Activated naive CD4-positive, alpha-beta T cell treated with anti-CD3 and anti-CD28 coated beads for 36 hours (primary cell): ENCODE data around the gene FHIT. TPM values are rescaled to one million over a fixed set of nuclear protein-coding genes. Genes with fewer than 3 reads are reported as not detected.
"Not testable (repeated sequence)": the region's sequence is repeated elsewhere in the genome, so short reads cannot be mapped to it uniquely, and the experiment has no call there.

Source experiments
- CTCF ChIA-PET: fragments of 350-600 bp; sonication (Branson Sonifier 250); formaldehyde crosslinking; loops from one replicate; lab custom pipeline; 2021; ENCODE audit warnings: antibody characterized with exemption; lab: Charles Lee
- DNase-seq: peaks from one replicate; pipeline ENCODE4 v3.0.0-alpha.2; 2020
- H3K27ac Mint-ChIP-seq: one replicate; pipeline ENCODE4 v1.8.0; 2021; ENCODE audit warnings: mild to moderate bottlenecking, mixed read lengths
- H3K27me3 Mint-ChIP-seq: one replicate; pipeline ENCODE4 v1.8.0; 2021; ENCODE audit warnings: low read depth, mixed read lengths
- H3K36me3 Mint-ChIP-seq: one replicate; pipeline ENCODE4 v1.8.0; 2021; ENCODE audit warnings: low read depth, mixed read lengths
- H3K4me1 Mint-ChIP-seq: one replicate; pipeline ENCODE4 v1.8.0; 2021; ENCODE audit warnings: low read depth, mixed read lengths
- H3K4me3 Mint-ChIP-seq: one replicate; pipeline ENCODE4 v1.8.0; 2021; ENCODE audit warnings: mild to moderate bottlenecking, moderate library complexity, mixed read lengths
- H3K9me3 Mint-ChIP-seq: one replicate; pipeline ENCODE4 v1.8.0; 2021; ENCODE audit warnings: mixed read lengths
- intact Hi-C: fragments of 100-400 bp; cut with micrococcal nuclease; formaldehyde crosslinking; loops from one replicate; pipeline ENCODE4 v1.15.1; 2023
- total RNA-seq, 2 experiments: library from RNA; stranded (reverse); gene quantifications; one replicate each; pipeline ENCODE4 v1.2.3, GENCODE V29; 2021

FHIT gene
- total RNA-seq, 2 experiments from 2014 or later, result 20.2 to 22.7 TPM

DNA sequence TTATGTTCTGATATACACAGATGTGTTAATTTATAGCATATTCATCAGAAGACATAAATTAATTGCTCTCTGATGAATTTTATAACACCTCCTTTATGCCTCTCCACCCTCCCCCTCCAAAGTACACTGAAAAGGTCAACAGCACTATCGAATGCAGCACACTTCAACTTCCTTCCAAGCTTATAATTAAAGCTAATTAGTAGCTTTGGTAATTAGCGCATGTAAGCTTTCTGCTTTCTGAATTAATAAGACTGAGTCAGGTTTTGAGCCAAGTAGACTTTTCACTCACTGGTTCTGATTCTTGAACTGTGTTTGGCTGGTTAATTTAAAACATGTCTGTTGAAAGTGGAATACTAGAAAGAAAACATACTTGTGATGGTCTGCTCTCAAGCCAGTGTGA lies 1440.6 kb downstream of the FHIT start:
- peaks cover 25% of the 10 kb centered on the region for H3K4me1 Mint-ChIP-seq
- H3K9me3 Mint-ChIP-seq, result no peaks in the 10 kb centered on the region
- CTCF ChIA-PET, result interaction anchor here (0.5 to 3.4 kb wide), 8 partner anchors 39 to 235 kb away, joined by 3 to 25 read pairs (median 4); no protein-coding TSS in a partner anchor
- no peaks in the 10 kb centered on the region for H3K27me3 Mint-ChIP-seq
- H3K27ac Mint-ChIP-seq, result no peak overlapping the region
- H3K36me3 Mint-ChIP-seq, result peaks cover 13% of the 10 kb centered on the region
- no peak overlapping the region for H3K4me3 Mint-ChIP-seq
- no peak for DNase-seq
- intact Hi-C loops, result loop anchor here (5.0 kb wide), 1 partner anchor 498 kb away; no protein-coding TSS in a partner anchor

- DNase-seq, result no peak
- Mint-ChIP-seq H3K27me3 (no peaks in the 10 kb centered on the region), H3K9me3 (no peaks in the 10 kb centered on the region), H3K4me1 (peaks cover 25% of the 10 kb centered on the region), H3K36me3 (peaks cover 6% of the 10 kb centered on the region), H3K4me3 (no peak overlapping the region), H3K27ac (no peak overlapping the region)
- intact Hi-C loops, result loop anchor here (1.0 to 5.0 kb wide), 3 partner anchors 235 to 598 kb away; no protein-coding TSS in a partner anchor
- CTCF ChIA-PET, result interaction anchor here (0.5 to 3.4 kb wide), 9 partner anchors 29 to 234 kb away, joined by 3 to 25 read pairs (median 4); no protein-coding TSS in a partner anchor
Observed at GRCh38 chr3:59809710-59810444, 1441.4 kb downstream of the FHIT start.

GRCh38 chr3:59809016-59809415 lies 1442.2 kb downstream of the FHIT start:
- no peaks in the 10 kb centered on the region for H3K27me3 Mint-ChIP-seq
- peaks cover 25% of the 10 kb centered on the region for H3K4me1 Mint-ChIP-seq
- H3K36me3 Mint-ChIP-seq, result peaks cover 5% of the 10 kb centered on the region
- H3K27ac Mint-ChIP-seq, result no peak overlapping the region
- no peak overlapping the region for H3K4me3 Mint-ChIP-seq
- no peak for DNase-seq
- CTCF ChIA-PET, result interaction anchor here (0.7 to 3.4 kb wide), 4 partner anchors 38 to 621 kb away, joined by 3 to 25 read pairs (median 6); no protein-coding TSS in a partner anchor
- H3K9me3 Mint-ChIP-seq, result no peaks in the 10 kb centered on the region
- intact Hi-C loops, result loop anchor here (1.0 kb wide), 2 partner anchors 234 to 597 kb away; no protein-coding TSS in a partner anchor

- no peak overlapping the region for H3K27ac Mint-ChIP-seq
- H3K4me1 Mint-ChIP-seq, result peaks cover 24% of the 10 kb centered on the region
- no peak overlapping the region for H3K4me3 Mint-ChIP-seq
- H3K9me3 Mint-ChIP-seq, result no peaks in the 10 kb centered on the region
- CTCF ChIA-PET, result interaction anchor here (0.7 to 3.4 kb wide), 4 partner anchors 37 to 620 kb away, joined by 3 to 25 read pairs (median 6); no protein-coding TSS in a partner anchor
- peaks cover 4% of the 10 kb centered on the region for H3K36me3 Mint-ChIP-seq
- H3K27me3 Mint-ChIP-seq, result no peaks in the 10 kb centered on the region
- DNase-seq, result no peak
- intact Hi-C loops, result no loop called here
Observed at GRCh38 chr3:59808446-59808845, 1442.8 kb downstream of the FHIT start.

DNA sequence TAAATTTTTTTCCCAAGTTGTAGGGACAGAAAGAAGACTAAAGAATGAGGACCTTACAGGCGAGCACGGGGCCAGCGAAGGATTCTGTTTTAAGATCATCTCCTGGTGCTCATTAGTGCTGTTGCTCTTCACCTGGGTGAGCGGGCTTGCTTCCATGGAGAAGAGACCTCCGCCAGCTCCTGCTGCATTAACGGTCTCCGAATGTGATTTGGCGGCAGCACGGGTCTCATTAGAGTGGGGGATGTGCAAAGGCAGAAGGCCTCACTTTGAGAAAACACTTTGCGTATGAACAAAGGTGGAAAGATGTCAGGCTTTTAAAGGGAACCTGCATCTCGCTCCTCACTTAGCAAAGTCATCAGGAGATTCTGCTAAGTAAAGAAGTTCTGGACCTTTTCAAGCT lies 1448.0 kb downstream of the FHIT start:
- Mint-ChIP-seq H3K36me3 (peaks cover 3% of the 10 kb centered on the region), H3K9me3 (no peaks in the 10 kb centered on the region), H3K27me3 (no peaks in the 10 kb centered on the region), H3K27ac (no peak overlapping the region), H3K4me1 (peaks cover 19% of the 10 kb centered on the region), H3K4me3 (no peak overlapping the region)
- intact Hi-C loops, result no loop called here
- CTCF ChIA-PET, result no interaction called here
- DNase-seq, result no peak

GRCh38 chr3:59802453-59802852 lies 1448.8 kb downstream of the FHIT start:
- H3K36me3 Mint-ChIP-seq, H3K27ac Mint-ChIP-seq, H3K4me3 Mint-ChIP-seq, H3K9me3 Mint-ChIP-seq, H3K27me3 Mint-ChIP-seq, intact Hi-C loops, DNase-seq, CTCF ChIA-PET: not testable (repeated sequence)
- H3K4me1 Mint-ChIP-seq, result peaks cover 22% of the 10 kb centered on the region

DNA sequence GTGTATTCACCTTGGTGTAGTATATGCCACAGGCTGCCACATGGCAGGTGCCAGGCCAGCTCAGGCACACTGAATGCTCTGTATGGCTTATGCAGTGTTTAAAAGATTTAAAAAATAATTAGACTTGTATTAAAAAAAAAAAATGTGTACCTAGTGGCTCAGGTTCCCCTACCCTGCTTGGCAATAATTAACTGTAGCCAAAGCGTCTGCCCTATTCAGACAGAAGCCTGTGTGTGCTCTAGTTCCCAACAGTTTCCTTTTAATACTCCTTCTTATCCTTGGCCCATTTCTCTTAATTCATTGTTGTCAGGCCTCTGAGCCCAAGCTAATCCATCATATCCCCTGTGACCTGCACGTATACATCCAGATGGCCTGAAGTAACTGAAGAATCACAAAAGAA lies 1449.2 kb downstream of the FHIT start:
- Mint-ChIP-seq H3K27ac (no peak overlapping the region), H3K36me3 (peaks cover 3% of the 10 kb centered on the region), H3K9me3 (no peaks in the 10 kb centered on the region), H3K4me3 (no peak overlapping the region), H3K27me3 (no peaks in the 10 kb centered on the region), H3K4me1 (peaks cover 22% of the 10 kb centered on the region)
- intact Hi-C loops, result no loop called here
- CTCF ChIA-PET, result no interaction called here
- DNase-seq, result no peak

DNA sequence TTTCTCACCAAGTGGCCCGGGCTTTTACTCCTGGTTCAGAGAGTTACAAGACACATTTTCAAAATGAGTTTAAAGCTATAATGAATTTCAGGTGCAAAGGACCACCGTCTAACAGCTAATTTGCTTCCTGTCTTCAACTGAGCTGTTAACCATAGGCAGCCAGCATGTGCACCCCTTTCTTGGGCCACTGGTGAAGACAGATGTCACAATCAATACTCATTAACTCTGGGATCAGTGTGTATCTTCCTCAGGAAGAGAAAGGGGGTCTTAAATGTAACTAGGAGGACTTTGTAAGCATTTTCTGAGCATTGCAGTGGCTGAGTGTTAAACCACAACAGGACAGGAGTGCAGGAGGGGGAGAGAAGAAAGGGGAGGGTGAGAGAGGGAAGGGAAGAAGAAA lies 1450.8 kb downstream of the FHIT start:
- no peak overlapping the region for H3K4me3 Mint-ChIP-seq
- intact Hi-C loops, result no loop called here

GRCh38 chr3:59798372-59799086 lies 1452.7 kb downstream of the FHIT start:
- CTCF ChIA-PET, result interaction anchor here (0.9 to 1.4 kb wide), 2 partner anchors 9 to 485 kb away, joined by 3 read pairs; no protein-coding TSS in a partner anchor
- H3K36me3 Mint-ChIP-seq, result peaks cover 16% of the 10 kb centered on the region
- no peak overlapping the region for H3K4me3 Mint-ChIP-seq
- peaks cover 39% of the 10 kb centered on the region for H3K4me1 Mint-ChIP-seq
- intact Hi-C loops, result no loop called here
- H3K9me3 Mint-ChIP-seq, result no peaks in the 10 kb centered on the region
- peak overlapping the region; percentile 56 for H3K27ac Mint-ChIP-seq
- H3K27me3 Mint-ChIP-seq, result no peaks in the 10 kb centered on the region
- no peak for DNase-seq

More for the DNA sequence above, 1450.8 kb downstream of the FHIT start:
- no peaks in the 10 kb centered on the region for H3K27me3 Mint-ChIP-seq
- peaks cover 30% of the 10 kb centered on the region for H3K4me1 Mint-ChIP-seq
- H3K27ac Mint-ChIP-seq, result no peak overlapping the region
- DNase-seq, result no peak
- CTCF ChIA-PET, result interaction anchor here (1.2 kb wide), 2 partner anchors 36 to 57 kb away, joined by 3 to 4 read pairs; no protein-coding TSS in a partner anchor
- H3K9me3 Mint-ChIP-seq, result no peaks in the 10 kb centered on the region
- peaks cover 8% of the 10 kb centered on the region for H3K36me3 Mint-ChIP-seq

GRCh38 chr3:59797533-59797932 lies 1453.7 kb downstream of the FHIT start:
- Mint-ChIP-seq H3K9me3 (no peaks in the 10 kb centered on the region), H3K36me3 (peaks cover 15% of the 10 kb centered on the region), H3K4me1 (peaks cover 41% of the 10 kb centered on the region), H3K27ac (no peak overlapping the region), H3K4me3 (no peak overlapping the region), H3K27me3 (no peaks in the 10 kb centered on the region)
- intact Hi-C loops, result no loop called here
- no peak for DNase-seq
- CTCF ChIA-PET, result no interaction called here

DNA sequence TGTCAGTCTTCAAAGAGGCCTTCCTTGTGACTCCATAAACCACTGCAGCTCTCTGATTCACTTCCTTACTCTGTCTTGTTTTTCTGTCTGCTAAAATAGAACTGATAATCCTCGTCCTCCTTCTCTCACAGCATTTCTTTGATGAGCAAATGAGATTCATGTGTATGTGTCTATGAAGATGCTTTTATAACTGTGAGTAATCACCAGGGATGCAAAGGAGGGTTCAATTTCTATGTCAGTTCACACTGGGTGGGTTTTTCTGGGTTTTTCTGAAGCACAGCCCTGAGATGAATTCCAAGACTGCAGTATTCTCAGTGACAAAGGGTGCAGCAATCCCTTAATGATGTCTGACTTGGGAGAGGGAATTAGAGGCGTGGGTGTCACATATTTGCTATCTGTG lies 1454.8 kb downstream of the FHIT start:
- H3K36me3 Mint-ChIP-seq, result peaks cover 13% of the 10 kb centered on the region
- H3K27ac Mint-ChIP-seq, result no peak overlapping the region
- CTCF ChIA-PET, result no interaction called here
- DNase-seq, result no peak
- peaks cover 44% of the 10 kb centered on the region for H3K4me1 Mint-ChIP-seq
- no peaks in the 10 kb centered on the region for H3K27me3 Mint-ChIP-seq
- no peaks in the 10 kb centered on the region for H3K9me3 Mint-ChIP-seq
- no peak overlapping the region for H3K4me3 Mint-ChIP-seq
- intact Hi-C loops, result no loop called here

DNA sequence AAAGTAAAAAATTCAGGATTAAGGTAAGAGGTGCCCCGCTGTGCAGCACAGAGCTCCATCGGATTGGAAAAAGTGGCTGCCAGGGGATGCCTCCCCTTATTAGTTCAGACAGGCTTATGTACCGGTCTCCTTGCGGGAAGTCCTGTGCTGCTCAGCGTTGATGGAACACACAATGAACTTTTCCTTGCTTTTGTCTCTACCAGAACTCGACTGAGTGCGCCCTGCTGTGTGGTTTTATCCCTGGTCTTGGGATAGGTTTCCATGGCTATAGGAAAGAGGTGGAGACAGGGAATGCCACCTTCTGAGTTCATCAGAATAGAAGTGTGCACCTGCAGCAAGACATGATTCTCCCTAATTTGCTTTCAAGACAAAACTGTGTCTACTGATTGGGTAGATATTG lies 1455.5 kb downstream of the FHIT start:
- Mint-ChIP-seq H3K4me1 (peaks cover 50% of the 10 kb centered on the region), H3K27me3 (no peaks in the 10 kb centered on the region), H3K4me3 (no peak overlapping the region), H3K27ac (no peak overlapping the region), H3K9me3 (no peaks in the 10 kb centered on the region), H3K36me3 (peaks cover 13% of the 10 kb centered on the region)
- DNase-seq, result no peak
- CTCF ChIA-PET, result interaction anchor here (0.6 kb wide), 1 partner anchor 1030 kb away, joined by 6 read pairs; no protein-coding TSS in a partner anchor
- intact Hi-C loops, result no loop called here
